Muscle layer of duodenum (tissue), 2 donors: Measurements from ENCODE around the gene NME9.

Experiments
- H3K27ac ChIP-seq: one replicate; pipeline ENCODE4 v1.7.0; 2013; ENCODE audit warnings: mild to moderate bottlenecking, low read length
- H3K27me3 ChIP-seq: one replicate; pipeline ENCODE4 v1.7.0; 2013; ENCODE audit warnings: low read depth, mild to moderate bottlenecking, control low read depth, low read length
- H3K36me3 ChIP-seq, 2 donors: one replicate each; pipeline ENCODE4 v1.7.0; 2013; ENCODE audit warnings: low read length in 2 of 2, control low read depth in 1 of 2, mild to moderate bottlenecking in 1 of 2; ENCODE audit not compliant: insufficient read depth in 2 of 2, control insufficient read depth in 1 of 2
- H3K4me1 ChIP-seq, 2 donors: one replicate each; pipeline ENCODE4 v1.7.0; 2013; ENCODE audit warnings: low read length in 2 of 2, mild to moderate bottlenecking in 2 of 2, control low read depth in 1 of 2, moderate library complexity in 1 of 2; ENCODE audit not compliant: insufficient read depth in 2 of 2, control insufficient read depth in 1 of 2
- H3K4me3 ChIP-seq, 2 donors: one replicate each; pipeline ENCODE4 v1.7.0; 2013; ENCODE audit warnings: low read length in 2 of 2, low read depth in 1 of 2, mild to moderate bottlenecking in 1 of 2
- H3K9me3 ChIP-seq, 2 donors: one replicate each; pipeline ENCODE4 v1.7.0; 2013; ENCODE audit warnings: low read length in 2 of 2, control low read depth in 1 of 2, mild to moderate bottlenecking in 1 of 2; ENCODE audit not compliant: control insufficient read depth in 1 of 2
- donor health status: healthy.

The NME9 gene

GRCh38 chr3:138267083-138267482 is 62.6 kb downstream of the NME9 start:
- peaks cover 34 to 37% of the 10 kb centered on the region in 2 donors for H3K36me3 ChIP-seq
- no peak overlapping the region for H3K4me3 ChIP-seq
- H3K9me3 ChIP-seq, result no peaks in the 10 kb centered on the region
- no peaks in the 10 kb centered on the region for H3K27me3 ChIP-seq
- H3K4me1 ChIP-seq, result no peaks in the 10 kb centered on the region
- no peak overlapping the region for H3K27ac ChIP-seq

- Histone ChIP-seq H3K4me3 (no peak overlapping the region), H3K4me1 (no peaks in the 10 kb centered on the region), H3K9me3 (no peaks in the 10 kb centered on the region), H3K27ac (no peak overlapping the region), H3K36me3 (peaks cover 23 to 35% of the 10 kb centered on the region in 2 donors), H3K27me3 (no peaks in the 10 kb centered on the region)
Measured at GRCh38 chr3:138265745-138266144, 63.9 kb downstream of the NME9 start.

- H3K4me1 ChIP-seq, result no peaks in the 10 kb centered on the region
- no peaks in the 10 kb centered on the region for H3K27me3 ChIP-seq
- H3K9me3 ChIP-seq, result no peaks in the 10 kb centered on the region
- no peak overlapping the region for H3K27ac ChIP-seq
- no peak overlapping the region for H3K4me3 ChIP-seq
- H3K36me3 ChIP-seq, result peaks cover 22 to 40% of the 10 kb centered on the region in 2 donors
Measured at GRCh38 chr3:138263104-138263503, 66.5 kb downstream of the NME9 start.

GRCh38 chr3:138260611-138261010 is 69.0 kb downstream of the NME9 start:
- Histone ChIP-seq H3K27ac (no peak overlapping the region), H3K27me3 (no peaks in the 10 kb centered on the region), H3K4me3 (no peak overlapping the region), H3K36me3 (peaks cover 11 to 28% of the 10 kb centered on the region in 2 donors), H3K9me3 (no peaks in the 10 kb centered on the region), H3K4me1 (no peaks in the 10 kb centered on the region)

GRCh38 chr3:138259126-138259525 is 70.5 kb downstream of the NME9 start:
- no peak overlapping the region for H3K4me3 ChIP-seq
- no peaks in the 10 kb centered on the region for H3K4me1 ChIP-seq
- H3K27me3 ChIP-seq, result no peaks in the 10 kb centered on the region
- H3K9me3 ChIP-seq, result no peaks in the 10 kb centered on the region
- H3K36me3 ChIP-seq, result peaks cover 5 to 20% of the 10 kb centered on the region in 2 donors
- H3K27ac ChIP-seq, result no peak overlapping the region

GRCh38 chr3:138257986-138258385 is 71.7 kb downstream of the NME9 start:
- no peaks in the 10 kb centered on the region for H3K9me3 ChIP-seq
- H3K27ac ChIP-seq, result no peak overlapping the region
- H3K4me1 ChIP-seq, result no peaks in the 10 kb centered on the region
- H3K4me3 ChIP-seq, result no peak overlapping the region
- no peaks in the 10 kb centered on the region for H3K27me3 ChIP-seq
- H3K36me3 ChIP-seq, result peaks cover 5 to 12% of the 10 kb centered on the region in 2 donors

GRCh38 chr3:138256022-138256421 is 73.6 kb downstream of the NME9 start:
- no peak overlapping the region for H3K27ac ChIP-seq
- H3K4me3 ChIP-seq, result no peak overlapping the region
- H3K4me1 ChIP-seq, result no peaks in the 10 kb centered on the region
- H3K27me3 ChIP-seq, result no peaks in the 10 kb centered on the region
- no peaks in the 10 kb centered on the region for H3K9me3 ChIP-seq
- H3K36me3 ChIP-seq, result peaks cover 9 to 16% of the 10 kb centered on the region in 2 donors

GRCh38 chr3:138254216-138254615 is 75.4 kb downstream of the NME9 start:
- Histone ChIP-seq H3K27ac (no peak overlapping the region), H3K4me3 (no peak overlapping the region), H3K4me1 (no peaks in the 10 kb centered on the region), H3K36me3 (peaks cover 9 to 11% of the 10 kb centered on the region in 2 donors), H3K27me3 (no peaks in the 10 kb centered on the region), H3K9me3 (no peaks in the 10 kb centered on the region)

GRCh38 chr3:138253609-138254008 is 76.0 kb downstream of the NME9 start:
- no peaks in the 10 kb centered on the region for H3K27me3 ChIP-seq
- peaks cover 5% of the 10 kb centered on the region in 2 donors for H3K36me3 ChIP-seq
- H3K27ac ChIP-seq, result no peak overlapping the region
- H3K9me3 ChIP-seq, result no peaks in the 10 kb centered on the region
- no peak overlapping the region for H3K4me3 ChIP-seq
- no peaks in the 10 kb centered on the region for H3K4me1 ChIP-seq
